Epithelial cell of esophagus (primary cell): ENCODE data around the gene PLEKHG1.

Experiments
- DNase-seq: peaks from one replicate; pipeline ENCODE4 v3.0.0; 2010; ENCODE audit warnings: low read depth
- H3K4me3 ChIP-seq: 2 replicates; pipeline ENCODE4 v1.5.1; 2011; ENCODE audit warnings: mild to moderate bottlenecking, low read length, control low read depth
- TF ChIP-seq, protein P1 (sequence below): IDR thresholded peaks from 2 replicates; pipeline ENCODE4 v1.5.1; 2011; ENCODE audit warnings: low read depth, mild to moderate bottlenecking, low read length, control low read depth, inconsistent platforms; ENCODE audit not compliant: insufficient read depth; ENCODE audit errors: missing control alignments

PLEKHG1 gene

DNA sequence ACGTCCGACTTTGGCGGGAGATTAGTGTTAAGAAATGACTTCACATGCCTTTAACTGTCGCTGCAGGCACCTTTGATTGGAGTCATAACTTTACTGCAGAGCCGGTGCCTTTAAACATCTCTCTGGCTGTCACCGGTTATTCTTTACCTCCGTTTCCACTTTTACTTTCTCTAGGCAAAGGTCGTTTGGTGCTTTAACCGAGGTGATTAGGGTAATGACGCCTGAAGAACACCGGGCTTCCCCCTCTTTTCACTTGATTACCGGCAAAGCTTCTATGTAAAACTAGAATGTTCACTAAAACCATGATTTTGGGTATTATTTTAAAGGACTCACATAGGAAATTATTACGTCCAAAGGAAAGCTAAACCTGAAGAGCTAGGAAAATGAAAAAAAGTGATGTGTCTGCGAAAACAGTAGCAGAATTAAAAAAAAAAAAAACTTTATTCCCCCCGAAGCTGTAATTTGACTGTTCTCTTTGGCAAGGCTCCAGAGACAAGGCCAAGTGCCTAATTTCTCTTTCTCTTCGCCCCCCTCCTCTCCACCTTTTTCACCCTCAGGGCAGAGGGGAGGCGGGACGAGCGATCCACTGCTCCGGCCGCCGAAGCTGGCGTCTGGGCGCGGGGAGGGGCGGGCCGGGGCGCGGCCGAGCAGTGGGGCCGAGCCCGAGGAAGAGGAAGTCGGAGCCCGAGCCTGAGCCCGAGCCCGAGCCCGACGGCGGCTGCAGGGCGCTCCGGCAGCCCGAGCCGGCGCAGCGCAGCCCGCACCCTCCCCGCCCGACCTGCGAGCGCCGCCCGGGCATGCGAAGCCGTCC is at the start of gene PLEKHG1:
Gene PLEKHG1, plus strand, starts transcription at position 687 of the 811 bp plus-strand sequence. CDS start 133,797 bp downstream, outside the sequence.
- TF ChIP-seq, protein P1, sequence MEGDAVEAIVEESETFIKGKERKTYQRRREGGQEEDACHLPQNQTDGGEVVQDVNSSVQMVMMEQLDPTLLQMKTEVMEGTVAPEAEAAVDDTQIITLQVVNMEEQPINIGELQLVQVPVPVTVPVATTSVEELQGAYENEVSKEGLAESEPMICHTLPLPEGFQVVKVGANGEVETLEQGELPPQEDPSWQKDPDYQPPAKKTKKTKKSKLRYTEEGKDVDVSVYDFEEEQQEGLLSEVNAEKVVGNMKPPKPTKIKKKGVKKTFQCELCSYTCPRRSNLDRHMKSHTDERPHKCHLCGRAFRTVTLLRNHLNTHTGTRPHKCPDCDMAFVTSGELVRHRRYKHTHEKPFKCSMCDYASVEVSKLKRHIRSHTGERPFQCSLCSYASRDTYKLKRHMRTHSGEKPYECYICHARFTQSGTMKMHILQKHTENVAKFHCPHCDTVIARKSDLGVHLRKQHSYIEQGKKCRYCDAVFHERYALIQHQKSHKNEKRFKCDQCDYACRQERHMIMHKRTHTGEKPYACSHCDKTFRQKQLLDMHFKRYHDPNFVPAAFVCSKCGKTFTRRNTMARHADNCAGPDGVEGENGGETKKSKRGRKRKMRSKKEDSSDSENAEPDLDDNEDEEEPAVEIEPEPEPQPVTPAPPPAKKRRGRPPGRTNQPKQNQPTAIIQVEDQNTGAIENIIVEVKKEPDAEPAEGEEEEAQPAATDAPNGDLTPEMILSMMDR = no peak
- peak; percentile 75 for DNase-seq
- H3K4me3 ChIP-seq = peak within 1 kb of the TSS; percentile 53

DNA sequence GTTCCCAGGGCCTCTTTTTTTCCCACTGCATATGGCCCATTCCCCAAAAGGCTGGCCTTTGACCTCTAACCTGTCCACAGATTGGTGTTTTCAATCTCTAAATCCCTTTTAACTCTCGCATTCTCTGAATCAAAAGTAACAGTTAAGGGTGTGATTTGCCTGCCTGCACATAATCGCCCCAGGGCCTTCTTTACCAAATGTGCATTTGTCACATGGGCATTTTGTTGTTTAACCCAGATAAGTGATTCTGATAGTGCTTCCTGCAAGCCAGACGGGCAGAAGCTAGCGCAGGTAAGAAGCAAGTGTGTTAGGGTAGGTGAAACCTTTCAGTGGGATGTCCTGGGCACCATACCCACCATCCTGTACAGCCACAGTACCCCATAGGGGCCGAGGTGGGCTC is 49.4 kb upstream of the PLEKHG1 start:
- TF ChIP-seq, protein P1 = no peak
- no peak for DNase-seq
- H3K4me3 ChIP-seq = no peak overlapping the region

DNA sequence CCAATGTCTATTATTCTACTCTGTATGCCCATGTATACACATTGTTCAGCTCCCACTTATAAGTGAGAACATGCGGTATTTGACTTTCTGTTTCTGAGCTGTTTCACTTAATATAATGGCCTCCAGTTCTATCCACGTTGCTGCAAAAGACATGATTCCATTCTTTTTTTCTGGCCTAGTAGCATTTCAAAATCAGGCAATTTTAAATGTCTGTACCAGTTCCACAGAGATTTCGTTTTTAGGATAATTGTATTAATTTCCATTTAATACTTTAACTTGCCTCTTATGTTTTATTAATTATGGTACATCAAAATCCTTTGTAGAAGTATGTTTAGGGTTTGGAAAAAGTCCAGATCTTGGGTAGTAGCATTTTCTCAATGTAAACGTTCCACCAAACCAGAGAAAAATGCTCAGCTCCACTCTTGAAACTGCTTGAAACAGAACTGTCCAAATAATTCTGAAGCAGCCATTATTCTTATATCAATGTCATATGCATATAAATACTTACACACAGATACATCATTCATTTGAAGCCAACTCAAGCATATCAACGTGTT is 42.6 kb upstream of the PLEKHG1 start:
- H3K4me3 ChIP-seq = no peak overlapping the region
- TF ChIP-seq, protein P1 = no peak
- DNase-seq = no peak

DNA sequence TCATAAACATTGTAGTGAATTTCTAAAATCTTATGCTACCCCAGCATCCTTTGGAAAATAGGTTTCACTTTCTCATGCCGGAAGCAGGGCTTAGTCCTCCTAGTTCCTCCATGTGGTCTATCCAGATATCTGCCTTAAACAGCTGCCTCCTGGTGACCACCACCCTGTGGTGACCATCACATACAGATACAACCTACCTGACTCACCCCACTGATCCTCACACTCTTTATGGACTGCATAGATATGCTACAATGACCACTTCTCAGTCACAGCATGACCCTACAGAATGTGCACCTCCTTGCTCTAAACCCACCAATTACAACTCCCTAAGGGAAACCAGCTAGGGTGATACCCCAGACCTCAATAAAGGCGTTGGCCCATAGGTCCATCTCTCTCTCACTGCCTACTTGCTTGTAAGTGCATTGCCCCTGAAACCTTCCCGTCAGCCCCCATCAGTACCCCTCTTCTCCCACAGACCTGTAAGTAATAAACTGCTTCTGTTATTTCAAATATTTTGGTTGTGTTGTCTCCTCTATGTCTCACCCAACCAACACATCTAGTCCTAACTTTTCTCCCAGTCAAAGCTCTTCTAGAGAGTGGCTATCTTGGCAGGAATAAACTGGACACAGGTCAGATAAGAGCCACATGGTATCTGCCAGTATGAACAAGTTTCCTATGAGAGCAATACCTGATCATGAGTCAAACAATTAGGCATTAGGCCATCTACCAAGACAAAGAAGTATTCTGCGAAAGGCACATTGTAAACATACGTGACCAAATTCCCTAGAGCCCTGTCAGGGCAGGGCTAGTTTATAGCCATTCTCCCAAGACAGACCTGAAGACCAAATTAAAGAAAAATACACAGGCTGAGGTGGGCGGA is 39.4 kb upstream of the PLEKHG1 start:
- peak; percentile 64 for DNase-seq
- H3K4me3 ChIP-seq = no peak overlapping the region
- TF ChIP-seq, protein P1 = no peak

DNA sequence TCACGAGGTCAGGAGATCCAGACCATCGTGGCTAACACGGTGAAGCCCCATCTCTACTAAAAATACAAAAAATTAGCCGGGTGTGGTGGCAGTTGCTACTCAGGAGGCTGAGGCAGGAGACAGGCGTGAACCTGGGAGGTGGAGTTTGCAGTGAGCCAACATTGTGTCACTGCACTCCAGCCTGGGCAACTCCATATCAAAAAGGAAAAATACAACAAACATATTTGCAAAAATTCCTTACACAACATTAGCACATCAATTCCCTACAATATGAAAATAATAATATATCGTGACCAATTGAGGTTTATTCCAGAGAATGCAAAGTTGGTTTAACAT is 38.8 kb upstream of the PLEKHG1 start:
- TF ChIP-seq, protein P1 = no peak
- DNase-seq = peak; percentile 32
- H3K4me3 ChIP-seq = no peak overlapping the region

DNA sequence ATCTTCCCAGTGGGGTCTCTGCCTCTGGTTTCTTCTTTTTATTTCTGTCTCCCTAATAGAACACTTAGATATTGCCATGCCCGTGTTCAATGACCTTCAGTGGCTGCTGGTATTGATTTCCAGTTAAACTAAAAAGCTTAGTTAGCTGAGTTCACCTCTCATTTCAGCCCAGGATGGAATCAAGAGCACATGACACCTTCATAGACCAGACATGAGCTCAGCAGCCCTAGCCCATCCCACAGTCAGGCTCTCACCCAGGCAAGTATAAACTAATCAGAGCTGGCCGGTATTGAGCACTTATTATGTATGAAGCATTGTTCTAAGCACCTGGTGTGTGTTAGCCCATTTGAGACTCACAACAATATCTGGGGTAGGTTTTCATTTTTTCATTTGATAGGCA is 33.7 kb upstream of the PLEKHG1 start:
- DNase-seq = no peak
- TF ChIP-seq, protein P1 = no peak
- H3K4me3 ChIP-seq = no peak overlapping the region
